Measurements from ENCODE around the gene KRTAP10-9.

Gene KRTAP10-9

GRCh38 chr21:44618909-44619308 is 8.0 kb upstream of the KRTAP10-9 start:
- no peak for TF ChIP-seq GATA2 (IDR thresholded peaks at IDR 0.05; ENCODE audit: low read depth, low read length)
- no peak for TF ChIP-seq GATA3 (IDR thresholded peaks at IDR 0.05; ENCODE audit: low read depth, low read length)

DNA sequence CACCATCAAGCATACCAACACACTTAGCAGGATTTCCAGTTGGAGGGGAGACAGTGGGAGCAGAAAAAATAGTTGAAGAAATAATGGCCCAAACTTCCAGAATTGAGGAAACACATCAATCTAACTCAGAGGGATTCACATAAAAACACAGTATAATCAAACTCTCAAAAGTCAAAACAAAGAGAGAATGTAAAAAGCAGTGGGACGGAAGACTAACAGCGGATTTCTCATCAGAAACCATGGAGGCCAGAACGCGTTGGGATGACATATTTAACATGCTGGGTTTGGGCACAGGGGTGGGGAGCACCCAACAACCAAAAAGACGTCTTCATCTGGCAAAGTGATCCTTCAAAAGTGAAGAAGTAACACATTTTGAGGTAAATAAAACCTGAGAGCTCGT is 7.0 kb upstream of the KRTAP10-9 start:
- TF ChIP-seq GATA3 (IDR thresholded peaks at IDR 0.05; ENCODE audit: low read depth, low read length) (no peak), GATA2 (IDR thresholded peaks at IDR 0.05; ENCODE audit: low read depth, low read length) (no peak)

GRCh38 chr21:44623575-44623974 is 3.3 kb upstream of the KRTAP10-9 start:
- TF ChIP-seq GATA3 (IDR thresholded peaks at IDR 0.05; ENCODE audit: low read depth, low read length), result no peak
- no peak for TF ChIP-seq GATA2 (IDR thresholded peaks at IDR 0.05; ENCODE audit: low read depth, low read length)

DNA sequence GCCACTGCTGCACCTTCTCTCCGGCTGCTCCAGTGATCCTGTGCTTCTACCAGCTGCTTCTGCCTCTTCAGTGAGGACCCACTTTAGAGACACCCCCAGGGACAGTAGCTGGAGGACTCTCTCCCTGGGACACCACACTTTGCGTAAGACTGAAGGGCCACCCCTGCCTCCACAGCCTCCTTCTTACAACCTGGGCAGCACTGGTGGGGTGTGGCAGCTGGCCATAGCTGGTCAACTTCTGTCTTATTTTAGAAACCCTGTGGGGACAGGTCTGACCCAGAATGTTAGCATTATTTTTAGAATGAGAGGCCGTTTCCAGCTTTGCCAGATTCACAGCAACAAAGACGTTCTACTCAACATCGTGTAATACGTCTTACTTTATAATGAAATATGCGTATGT is 1.1 kb upstream of the KRTAP10-9 start:
- TF ChIP-seq GATA3 (IDR thresholded peaks at IDR 0.05; ENCODE audit: low read depth, low read length) (no peak), GATA2 (IDR thresholded peaks at IDR 0.05; ENCODE audit: low read depth, low read length) (no peak)

DNA sequence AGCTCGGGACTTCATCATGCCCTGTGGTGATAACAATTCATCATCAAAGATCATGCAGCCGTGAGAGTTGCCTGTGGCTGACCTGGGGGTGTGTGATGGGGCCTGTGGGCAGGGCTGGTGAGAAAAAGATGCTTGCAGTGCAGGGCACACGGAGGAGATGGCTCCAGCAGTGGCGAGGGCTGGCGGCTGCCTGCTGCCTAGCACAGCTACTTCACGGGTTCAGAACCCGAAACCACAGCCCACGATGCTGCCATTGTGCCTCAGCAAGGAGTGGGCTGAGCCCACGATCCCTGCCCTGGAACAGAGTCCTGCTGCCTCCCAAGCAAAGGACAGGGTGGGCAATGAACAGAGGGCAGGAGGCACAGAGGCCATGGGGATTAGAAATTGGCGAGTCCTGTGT is 631 bp upstream of the KRTAP10-9 start:
- TF ChIP-seq GATA3 (IDR thresholded peaks at IDR 0.05; ENCODE audit: low read depth, low read length), result no peak
- no peak for TF ChIP-seq GATA2 (IDR thresholded peaks at IDR 0.05; ENCODE audit: low read depth, low read length)

DNA sequence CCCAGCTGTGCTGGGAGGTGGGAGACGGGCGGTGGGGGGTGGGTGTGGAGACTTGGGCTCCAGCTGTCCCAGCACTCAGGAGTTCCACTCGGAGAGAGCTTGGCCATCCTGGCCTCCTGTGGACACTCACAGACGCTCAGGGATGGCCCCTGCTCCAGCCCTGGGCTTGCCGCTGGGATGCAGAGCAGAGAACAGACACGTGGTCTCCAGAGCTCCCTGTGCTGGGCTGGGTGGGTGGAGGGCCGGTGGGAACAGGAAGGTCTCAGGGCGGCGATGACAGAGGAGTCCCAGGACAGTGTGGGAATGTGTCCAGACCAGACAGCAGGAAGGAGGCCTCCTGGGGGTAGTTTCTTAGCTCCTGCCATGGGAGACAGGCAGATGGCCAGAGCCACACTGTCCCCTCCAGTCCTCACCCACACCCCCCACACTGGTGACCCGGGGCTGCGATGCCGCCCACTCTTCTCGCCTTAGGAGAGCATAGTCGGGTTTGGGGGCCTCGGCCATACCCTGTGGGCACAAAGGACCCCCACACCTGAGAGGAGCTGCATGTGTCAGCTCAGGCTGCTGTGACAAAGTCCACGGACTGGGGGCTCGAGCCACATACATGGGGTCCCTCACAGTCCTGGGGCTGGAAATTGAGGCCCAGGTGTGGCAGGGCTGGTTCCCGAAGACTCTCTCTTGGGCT is 2.0 kb downstream of the KRTAP10-9 start:
- TF ChIP-seq GATA3 (IDR thresholded peaks at IDR 0.05; ENCODE audit: low read depth, low read length), result no peak
- no peak for TF ChIP-seq GATA2 (IDR thresholded peaks at IDR 0.05; ENCODE audit: low read depth, low read length)

DNA sequence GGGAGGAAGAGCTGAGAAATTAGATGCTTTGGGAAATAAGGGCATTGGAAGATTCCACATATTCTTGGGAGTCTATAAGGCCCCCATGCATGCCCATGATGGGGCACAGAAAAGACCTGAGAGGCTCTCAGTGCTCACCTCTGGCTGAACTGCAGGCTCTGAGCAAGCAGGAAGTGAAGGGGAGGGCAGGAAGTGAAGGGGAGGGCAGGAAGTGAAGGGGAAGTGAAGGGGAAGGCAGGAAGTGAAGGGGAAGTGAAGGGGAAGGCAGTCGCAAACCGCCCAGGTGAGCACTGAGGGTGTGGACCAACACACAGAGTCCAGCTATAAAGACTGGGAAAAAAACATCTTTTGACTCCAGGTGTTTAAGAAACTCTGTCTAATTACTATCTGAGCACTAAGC is 3.5 kb downstream of the KRTAP10-9 start:
- no peak for TF ChIP-seq GATA3 (IDR thresholded peaks at IDR 0.05; ENCODE audit: low read depth, low read length)
- no peak for TF ChIP-seq GATA2 (IDR thresholded peaks at IDR 0.05; ENCODE audit: low read depth, low read length)

GRCh38 chr21:44632067-44632466 is 5.2 kb downstream of the KRTAP10-9 start:
- TF ChIP-seq GATA3 (IDR thresholded peaks at IDR 0.05; ENCODE audit: low read depth, low read length) (no peak), GATA2 (IDR thresholded peaks at IDR 0.05; ENCODE audit: low read depth, low read length) (no peak)

- no peak for TF ChIP-seq GATA3 (IDR thresholded peaks at IDR 0.05; ENCODE audit: low read depth, low read length)
- TF ChIP-seq GATA2 (IDR thresholded peaks at IDR 0.05; ENCODE audit: low read depth, low read length), result no peak
Measured at GRCh38 chr21:44636209-44637017, 9.5 kb downstream of the KRTAP10-9 start.

DNA sequence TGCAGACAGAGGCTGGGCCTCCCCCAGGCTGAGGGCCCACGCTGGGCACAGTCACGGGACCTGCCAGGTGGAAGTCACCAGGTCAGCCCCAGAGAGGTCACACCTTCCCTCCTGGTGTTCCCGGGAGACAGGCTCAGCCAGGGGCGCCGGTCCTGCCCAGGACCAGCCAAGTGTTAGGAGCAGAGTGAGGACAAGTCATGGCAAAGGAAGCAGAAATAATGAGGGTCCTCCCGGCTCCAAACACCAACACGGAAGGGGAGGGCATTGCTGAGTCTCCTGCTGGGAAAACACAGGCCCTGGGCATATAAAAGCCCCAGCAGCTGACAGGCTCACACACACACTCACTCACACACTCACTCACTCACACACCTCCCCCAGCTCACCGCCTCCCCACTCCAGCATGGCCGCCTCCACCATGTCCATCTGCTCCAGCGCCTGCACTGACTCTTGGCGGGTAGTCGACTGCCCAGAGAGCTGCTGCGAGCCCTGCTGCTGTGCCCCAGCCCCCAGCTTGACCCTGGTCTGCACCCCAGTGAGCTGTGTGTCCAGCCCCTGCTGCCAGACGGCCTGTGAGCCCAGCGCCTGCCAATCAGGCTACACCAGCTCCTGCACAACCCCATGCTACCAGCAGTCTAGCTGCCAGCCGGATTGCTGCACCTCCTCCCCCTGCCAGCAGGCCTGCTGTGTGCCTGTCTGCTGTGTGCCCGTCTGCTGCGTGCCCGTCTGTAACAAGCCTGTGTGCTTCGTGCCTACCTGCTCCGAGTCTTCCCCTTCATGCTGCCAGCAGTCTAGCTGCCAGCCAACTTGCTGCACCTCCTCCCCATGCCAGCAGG is 10.3 kb downstream of the KRTAP10-9 start, which contains the start of gene KRTAP10-10:
Gene KRTAP10-10 (plus strand): TSS at position 339 of the 833 bp plus-strand sequence. CDS start 62 bp downstream, at position 401.
- TF ChIP-seq GATA3 (IDR thresholded peaks at IDR 0.05; ENCODE audit: low read depth, low read length), result no peak
- no peak for TF ChIP-seq GATA2 (IDR thresholded peaks at IDR 0.05; ENCODE audit: low read depth, low read length)

GRCh38 chr21:44639331-44639655 is 12.4 kb downstream of the KRTAP10-9 start:
- TF ChIP-seq GATA2 (IDR thresholded peaks at IDR 0.05; ENCODE audit: low read depth, low read length) (no peak), GATA3 (IDR thresholded peaks at IDR 0.05; ENCODE audit: low read depth, low read length) (no peak)

DNA sequence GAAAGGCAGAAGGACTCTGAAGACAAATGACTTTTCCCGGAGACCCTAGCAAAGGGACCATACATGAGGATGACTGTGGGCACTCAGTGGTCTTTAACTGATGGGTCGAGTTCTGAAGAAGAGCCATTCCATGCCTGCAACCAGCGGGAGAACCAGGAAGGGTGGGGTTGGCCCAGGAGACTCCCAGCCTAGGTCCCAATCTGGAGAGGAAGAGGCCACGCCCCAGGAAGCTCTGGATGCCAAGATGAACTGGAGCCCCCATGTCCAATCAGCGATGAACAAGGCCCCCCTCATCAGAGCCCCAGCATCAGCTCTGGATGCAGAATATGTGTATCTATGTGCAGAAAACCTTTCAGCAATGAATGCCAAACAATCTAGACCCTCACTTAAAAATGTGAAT is 13.9 kb downstream of the KRTAP10-9 start:
- TF ChIP-seq GATA3 (IDR thresholded peaks at IDR 0.05; ENCODE audit: low read depth, low read length) (no peak), GATA2 (IDR thresholded peaks at IDR 0.05; ENCODE audit: low read depth, low read length) (no peak)

DNA sequence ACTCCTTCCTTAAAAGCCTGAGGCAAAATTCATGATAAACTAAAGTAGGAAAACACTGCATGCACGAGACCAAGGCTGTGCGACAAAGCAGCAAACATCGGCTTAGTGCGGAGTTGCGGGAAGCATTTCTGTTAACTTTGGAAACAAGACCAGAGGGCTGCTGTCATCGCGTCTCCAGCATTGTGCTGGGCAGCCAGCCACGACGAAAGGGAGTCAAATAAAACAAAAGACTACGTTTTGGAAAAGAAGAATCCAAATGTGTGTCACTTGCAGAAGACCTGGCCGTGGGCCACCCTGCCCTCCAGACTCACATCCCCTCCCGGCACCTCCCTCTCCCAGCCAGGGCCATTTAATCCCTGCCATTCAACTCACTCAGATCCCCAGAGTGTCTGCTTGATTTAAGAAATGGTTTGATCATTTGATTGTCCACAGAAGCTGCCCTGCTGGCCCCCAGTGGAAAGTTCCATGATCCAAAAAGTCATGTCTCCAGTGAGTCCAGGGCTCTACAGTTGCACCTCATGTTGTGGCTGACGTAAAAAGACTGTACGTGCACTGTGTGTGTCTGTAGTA is 16.9 kb downstream of the KRTAP10-9 start:
- no peak for TF ChIP-seq GATA3 (IDR thresholded peaks at IDR 0.05; ENCODE audit: low read depth, low read length)
- TF ChIP-seq GATA2 (IDR thresholded peaks at IDR 0.05; ENCODE audit: low read depth, low read length), result no peak

- no peak for TF ChIP-seq GATA2 (IDR thresholded peaks at IDR 0.05; ENCODE audit: low read depth, low read length)
- TF ChIP-seq GATA3 (IDR thresholded peaks at IDR 0.05; ENCODE audit: low read depth, low read length), result no peak
Measured at GRCh38 chr21:44644878-44645277, 18.0 kb downstream of the KRTAP10-9 start.

All from SH-SY5Y (cell line).